Ishikawa (cell line): ENCODE measurements around the gene DGLUCY.

Source experiments
- CEBPB ChIP-seq: IDR thresholded peaks from 2 replicates; pipeline ENCODE4 v1.6.1; 2012
- CREB1 ChIP-seq: IDR thresholded peaks from 2 replicates; pipeline ENCODE4 v1.6.1; 2012; ENCODE audit warnings: low read depth
- EGR1 ChIP-seq: IDR thresholded peaks from 2 replicates; pipeline ENCODE4 v1.6.1; 2012
- EP300 ChIP-seq: IDR thresholded peaks from 2 replicates; pipeline ENCODE4 v1.6.1; 2012; ENCODE audit warnings: borderline replicate concordance
- FOXM1 ChIP-seq: IDR thresholded peaks from 2 replicates; pipeline ENCODE4 v1.6.1; 2012; ENCODE audit warnings: low read depth, borderline replicate concordance
- MAX ChIP-seq: IDR thresholded peaks from 2 replicates; pipeline ENCODE4 v1.6.1; 2012
- NFIC ChIP-seq: IDR thresholded peaks from 2 replicates; pipeline ENCODE4 v1.6.1; 2012
- RAD21 ChIP-seq: IDR thresholded peaks from 2 replicates; pipeline ENCODE4 v1.6.1; 2012; ENCODE audit warnings: low read depth
- TAF1 ChIP-seq: IDR thresholded peaks from 2 replicates; pipeline ENCODE4 v1.6.1; 2012; ENCODE audit warnings: low read depth, mild to moderate bottlenecking
- TCF12 ChIP-seq: IDR thresholded peaks from 2 replicates; pipeline ENCODE4 v1.6.1; 2012; ENCODE audit warnings: low read depth
- TEAD4 ChIP-seq: IDR thresholded peaks from 2 replicates; pipeline ENCODE4 v1.6.1; 2012
- YY1 ChIP-seq: IDR thresholded peaks from 2 replicates; pipeline ENCODE4 v1.6.1; 2012; ENCODE audit warnings: low read depth
- ZBTB7A ChIP-seq: IDR thresholded peaks from 2 replicates; pipeline ENCODE4 v1.6.1; 2012; ENCODE audit warnings: low read depth
- TF ChIP-seq, protein P1 (sequence below): IDR thresholded peaks from 2 replicates; pipeline ENCODE4 v1.6.1; 2012; ENCODE audit warnings: low read depth, mild to moderate bottlenecking
- TF ChIP-seq, protein P2 (sequence below): IDR thresholded peaks from 2 replicates; pipeline ENCODE4 v1.6.1; 2012

The DGLUCY gene

DNA sequence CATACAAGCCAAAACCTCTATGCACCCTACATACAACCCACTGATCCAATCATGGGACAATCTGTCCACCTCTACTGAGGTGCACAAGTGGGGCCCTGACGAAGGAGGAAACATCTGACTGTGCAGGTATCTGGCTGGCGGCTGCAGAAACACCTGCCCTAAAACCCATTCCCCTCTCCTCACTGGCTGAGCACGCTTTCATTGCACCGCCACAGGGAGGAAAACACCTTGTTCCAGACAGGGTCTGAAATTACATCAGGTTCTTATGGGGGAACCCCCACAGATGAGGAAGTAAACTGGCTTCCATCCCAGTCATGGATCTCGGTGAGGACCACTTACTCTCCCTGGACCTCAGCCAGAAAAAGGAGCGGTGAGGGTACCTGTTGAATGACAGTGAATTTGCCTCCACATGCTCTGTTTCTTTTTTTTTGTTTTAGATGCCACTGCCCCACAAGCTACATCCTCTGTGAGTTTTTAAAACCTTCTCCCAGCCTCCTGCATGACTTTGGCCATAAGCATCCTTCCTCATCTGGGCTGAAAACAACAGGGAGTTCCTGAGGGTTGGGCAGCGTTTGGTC lies 23.8 kb upstream of the DGLUCY start:
- no peak for TF ChIP-seq YY1
- no peak for TF ChIP-seq EP300
- no peak for TF ChIP-seq CREB1
- TF ChIP-seq MAX, result no peak
- TF ChIP-seq TEAD4, result no peak
- no peak for TF ChIP-seq EGR1
- TF ChIP-seq RAD21, result no peak
- no peak for TF ChIP-seq TCF12
- TF ChIP-seq ZBTB7A, result no peak
- TF ChIP-seq, protein P1, sequence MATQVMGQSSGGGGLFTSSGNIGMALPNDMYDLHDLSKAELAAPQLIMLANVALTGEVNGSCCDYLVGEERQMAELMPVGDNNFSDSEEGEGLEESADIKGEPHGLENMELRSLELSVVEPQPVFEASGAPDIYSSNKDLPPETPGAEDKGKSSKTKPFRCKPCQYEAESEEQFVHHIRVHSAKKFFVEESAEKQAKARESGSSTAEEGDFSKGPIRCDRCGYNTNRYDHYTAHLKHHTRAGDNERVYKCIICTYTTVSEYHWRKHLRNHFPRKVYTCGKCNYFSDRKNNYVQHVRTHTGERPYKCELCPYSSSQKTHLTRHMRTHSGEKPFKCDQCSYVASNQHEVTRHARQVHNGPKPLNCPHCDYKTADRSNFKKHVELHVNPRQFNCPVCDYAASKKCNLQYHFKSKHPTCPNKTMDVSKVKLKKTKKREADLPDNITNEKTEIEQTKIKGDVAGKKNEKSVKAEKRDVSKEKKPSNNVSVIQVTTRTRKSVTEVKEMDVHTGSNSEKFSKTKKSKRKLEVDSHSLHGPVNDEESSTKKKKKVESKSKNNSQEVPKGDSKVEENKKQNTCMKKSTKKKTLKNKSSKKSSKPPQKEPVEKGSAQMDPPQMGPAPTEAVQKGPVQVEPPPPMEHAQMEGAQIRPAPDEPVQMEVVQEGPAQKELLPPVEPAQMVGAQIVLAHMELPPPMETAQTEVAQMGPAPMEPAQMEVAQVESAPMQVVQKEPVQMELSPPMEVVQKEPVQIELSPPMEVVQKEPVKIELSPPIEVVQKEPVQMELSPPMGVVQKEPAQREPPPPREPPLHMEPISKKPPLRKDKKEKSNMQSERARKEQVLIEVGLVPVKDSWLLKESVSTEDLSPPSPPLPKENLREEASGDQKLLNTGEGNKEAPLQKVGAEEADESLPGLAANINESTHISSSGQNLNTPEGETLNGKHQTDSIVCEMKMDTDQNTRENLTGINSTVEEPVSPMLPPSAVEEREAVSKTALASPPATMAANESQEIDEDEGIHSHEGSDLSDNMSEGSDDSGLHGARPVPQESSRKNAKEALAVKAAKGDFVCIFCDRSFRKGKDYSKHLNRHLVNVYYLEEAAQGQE, result no peak
- TF ChIP-seq NFIC, result no peak
- TF ChIP-seq, protein P2, sequence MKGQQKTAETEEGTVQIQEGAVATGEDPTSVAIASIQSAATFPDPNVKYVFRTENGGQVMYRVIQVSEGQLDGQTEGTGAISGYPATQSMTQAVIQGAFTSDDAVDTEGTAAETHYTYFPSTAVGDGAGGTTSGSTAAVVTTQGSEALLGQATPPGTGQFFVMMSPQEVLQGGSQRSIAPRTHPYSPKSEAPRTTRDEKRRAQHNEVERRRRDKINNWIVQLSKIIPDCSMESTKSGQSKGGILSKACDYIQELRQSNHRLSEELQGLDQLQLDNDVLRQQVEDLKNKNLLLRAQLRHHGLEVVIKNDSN, result no peak

DNA sequence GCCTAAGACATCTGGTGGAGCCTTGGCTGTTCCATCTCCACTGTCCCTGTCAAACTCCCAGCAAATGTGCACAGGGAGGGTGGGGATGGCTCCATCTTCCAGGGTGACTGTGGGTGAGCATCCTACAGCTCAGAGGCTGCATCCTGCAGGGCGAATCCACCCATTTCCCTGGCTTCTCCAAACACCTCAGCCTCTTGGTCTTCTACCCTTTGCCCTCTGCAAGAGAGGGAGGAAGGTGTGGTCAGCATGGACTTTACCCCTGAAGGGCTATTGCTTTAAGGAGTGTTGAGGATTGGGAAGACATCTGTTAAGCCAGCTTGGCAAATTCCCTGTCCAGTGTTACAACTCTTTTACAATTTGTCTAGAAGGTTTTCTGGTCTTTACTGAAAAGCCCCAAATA lies 23.1 kb upstream of the DGLUCY start:
- no peak for TF ChIP-seq TCF12
- no peak for TF ChIP-seq TEAD4
- TF ChIP-seq TAF1, result no peak
- TF ChIP-seq RAD21, result no peak
- TF ChIP-seq YY1, result no peak
- TF ChIP-seq ZBTB7A, result no peak
- no peak for TF ChIP-seq CREB1
- TF ChIP-seq FOXM1, result no peak
- TF ChIP-seq EGR1, result no peak
- no peak for TF ChIP-seq NFIC
- TF ChIP-seq, protein P2, result no peak
- TF ChIP-seq, protein P1, result no peak
- TF ChIP-seq EP300, result no peak
- TF ChIP-seq MAX, result no peak

DNA sequence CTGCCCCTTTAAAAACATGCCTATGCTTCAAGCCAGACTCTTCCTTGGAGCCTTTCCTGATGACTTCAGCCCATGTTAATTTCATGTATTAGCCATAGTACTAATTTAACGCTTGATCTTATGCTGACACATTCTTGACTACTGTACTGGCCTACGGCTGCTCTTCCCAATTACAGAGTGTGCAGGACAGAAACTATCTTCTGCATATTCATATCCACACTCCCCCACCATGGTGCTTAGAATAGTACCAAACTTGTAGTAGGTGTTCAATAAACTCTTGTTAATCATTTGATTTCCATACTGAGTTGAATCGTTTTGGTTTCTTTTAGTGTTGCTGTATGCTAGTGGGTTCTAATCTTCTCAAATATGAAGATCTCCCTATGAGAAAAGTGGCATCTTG lies 21.8 kb upstream of the DGLUCY start:
- no peak for TF ChIP-seq YY1
- TF ChIP-seq, protein P1, result no peak
- TF ChIP-seq, protein P2, result no peak
- TF ChIP-seq TCF12, result no peak
- no peak for TF ChIP-seq TAF1
- TF ChIP-seq ZBTB7A, result no peak
- TF ChIP-seq CREB1, result no peak
- no peak for TF ChIP-seq TEAD4
- no peak for TF ChIP-seq NFIC

GRCh38 chr14:91094772-91095171 lies 19.1 kb upstream of the DGLUCY start:
- TF ChIP-seq TCF12 (no peak), CEBPB (no peak), EP300 (no peak), CREB1 (no peak), RAD21 (no peak), YY1 (no peak), ZBTB7A (no peak), MAX (no peak), TEAD4 (no peak), TAF1 (no peak), NFIC (no peak), EGR1 (no peak), FOXM1 (no peak)
- TF ChIP-seq, protein P1, result no peak
- TF ChIP-seq, protein P2, result no peak
